Thyroid gland (tissue), 4 donors: ENCODE measurements around the gene BCAS1.

Experiments used
- POLR2A ChIP-seq, 2 donors: fragments of 450-650 bp; IDR thresholded peaks; one replicate each; pipeline ENCODE4 v1.6.1; 2017; ENCODE audit warnings: antibody characterized with exemption in 2 of 2, mild to moderate bottlenecking in 2 of 2, moderate library complexity in 1 of 2
- TF ChIP-seq, protein P1 (sequence below), 6 experiments: fragments of 200-600 bp in 3 of 6; fragments of 450-650 bp in 3 of 6; sonication (generic) in 3 of 6; IDR thresholded peaks; one replicate each; pipeline ENCODE4 v1.5.1; 2016 to 2019; ENCODE audit warnings: antibody characterized with exemption in 6 of 6, mild to moderate bottlenecking in 2 of 6, inconsistent platforms in 1 of 6, moderate library complexity in 1 of 6

DNA sequence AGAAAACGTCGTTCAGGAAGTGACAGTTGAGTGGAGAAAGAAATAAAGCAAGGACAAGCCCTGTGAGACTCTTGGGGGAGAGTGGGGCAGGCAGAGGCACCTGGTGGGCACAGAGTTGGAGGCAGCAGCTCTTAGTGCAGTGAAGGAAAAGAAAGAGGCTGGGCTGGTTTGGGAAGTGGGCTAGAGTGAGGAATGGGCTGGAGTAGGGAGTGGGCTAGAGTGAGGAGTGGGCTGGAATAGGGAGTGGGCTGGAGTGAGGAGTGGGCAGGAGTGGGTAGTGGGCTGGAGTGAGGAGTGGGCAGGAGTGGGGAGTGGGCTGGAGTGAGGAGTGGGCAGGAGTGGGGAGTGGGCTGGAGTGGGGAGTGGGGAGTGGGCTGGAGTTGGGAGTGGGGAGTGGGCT lies 43.7 kb upstream of the BCAS1 start:
- TF ChIP-seq, protein P1, sequence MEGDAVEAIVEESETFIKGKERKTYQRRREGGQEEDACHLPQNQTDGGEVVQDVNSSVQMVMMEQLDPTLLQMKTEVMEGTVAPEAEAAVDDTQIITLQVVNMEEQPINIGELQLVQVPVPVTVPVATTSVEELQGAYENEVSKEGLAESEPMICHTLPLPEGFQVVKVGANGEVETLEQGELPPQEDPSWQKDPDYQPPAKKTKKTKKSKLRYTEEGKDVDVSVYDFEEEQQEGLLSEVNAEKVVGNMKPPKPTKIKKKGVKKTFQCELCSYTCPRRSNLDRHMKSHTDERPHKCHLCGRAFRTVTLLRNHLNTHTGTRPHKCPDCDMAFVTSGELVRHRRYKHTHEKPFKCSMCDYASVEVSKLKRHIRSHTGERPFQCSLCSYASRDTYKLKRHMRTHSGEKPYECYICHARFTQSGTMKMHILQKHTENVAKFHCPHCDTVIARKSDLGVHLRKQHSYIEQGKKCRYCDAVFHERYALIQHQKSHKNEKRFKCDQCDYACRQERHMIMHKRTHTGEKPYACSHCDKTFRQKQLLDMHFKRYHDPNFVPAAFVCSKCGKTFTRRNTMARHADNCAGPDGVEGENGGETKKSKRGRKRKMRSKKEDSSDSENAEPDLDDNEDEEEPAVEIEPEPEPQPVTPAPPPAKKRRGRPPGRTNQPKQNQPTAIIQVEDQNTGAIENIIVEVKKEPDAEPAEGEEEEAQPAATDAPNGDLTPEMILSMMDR (IDR thresholded peaks at IDR 0.05): no peak
- no peak for TF ChIP-seq POLR2A (IDR thresholded peaks at IDR 0.05)
